ENCODE data around the gene IRGQ.
A peak's percentile ranks its signal among the peaks of the same experiment; 100 is the strongest.
"Not testable (repeated sequence)": the region's sequence is repeated elsewhere in the genome, so short reads cannot be mapped to it uniquely, and the experiment has no call there.

The IRGQ gene

DNA sequence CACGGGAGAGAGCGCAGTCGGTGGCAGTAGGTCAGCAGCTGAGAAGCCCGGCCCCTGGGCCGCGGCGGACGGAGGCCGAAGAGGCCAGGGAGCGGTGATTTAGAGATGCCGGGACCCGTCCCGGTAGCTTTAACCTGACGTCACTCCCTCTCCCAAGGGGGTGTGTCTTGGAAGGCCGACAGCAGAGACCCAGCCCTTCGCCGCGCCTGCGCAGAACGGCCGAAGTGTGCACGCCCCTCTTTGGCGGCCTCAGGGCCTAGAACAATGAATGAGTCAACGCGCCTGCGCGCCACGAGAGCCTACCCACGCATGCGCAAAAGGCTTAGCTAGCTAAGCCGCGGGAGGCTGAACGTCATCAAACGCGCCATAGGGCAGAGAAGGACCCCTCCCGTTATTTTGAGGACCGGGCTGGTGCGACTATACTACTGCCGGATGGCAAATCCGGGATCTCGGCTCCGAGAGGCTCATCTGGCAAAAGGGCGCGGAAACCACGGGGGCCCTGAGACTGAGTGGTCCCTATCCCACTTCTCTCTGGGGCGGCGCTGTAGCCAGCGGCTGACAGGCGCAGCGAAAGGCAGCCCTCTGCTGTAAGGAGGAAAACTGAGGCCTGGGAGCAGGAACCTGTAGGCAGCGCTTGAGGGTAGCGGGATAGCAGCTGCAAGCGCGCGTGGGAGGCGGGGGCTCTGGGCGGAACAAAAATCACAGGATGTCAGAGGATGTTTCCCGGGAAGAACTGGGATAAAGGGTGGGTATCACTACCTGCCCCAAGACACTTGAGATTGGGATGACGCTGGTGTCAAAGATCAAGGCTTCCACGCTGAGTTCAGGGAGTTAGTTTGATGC, at the start of gene IRGQ, which contains the start of gene ZNF576:
Gene IRGQ (minus strand): TSS at position 136 of the 843 bp plus-strand sequence. CDS start 796 bp downstream, outside the sequence.
Gene ZNF576 (plus strand): TSS at position 597 of the 843 bp plus-strand sequence. CDS start 514 bp downstream, outside the sequence.
- no peak for TF ChIP-seq GATA1 (IDR thresholded peaks at IDR 0.05; ENCODE audit: low read depth, low read length)
- peak; percentile 63 for TF ChIP-seq POLR2A (IDR thresholded peaks at IDR 0.05; ENCODE audit: low read length)
- DNase-seq: peak; percentile 100

- DNase-seq: no peak
- no peak for TF ChIP-seq GATA1 (IDR thresholded peaks at IDR 0.05; ENCODE audit: low read depth, low read length)
- TF ChIP-seq POLR2A (IDR thresholded peaks at IDR 0.05; ENCODE audit: low read length): no peak
Measured at GRCh38 chr19:43644181-43644580, 48.2 kb upstream of the IRGQ start.

DNA sequence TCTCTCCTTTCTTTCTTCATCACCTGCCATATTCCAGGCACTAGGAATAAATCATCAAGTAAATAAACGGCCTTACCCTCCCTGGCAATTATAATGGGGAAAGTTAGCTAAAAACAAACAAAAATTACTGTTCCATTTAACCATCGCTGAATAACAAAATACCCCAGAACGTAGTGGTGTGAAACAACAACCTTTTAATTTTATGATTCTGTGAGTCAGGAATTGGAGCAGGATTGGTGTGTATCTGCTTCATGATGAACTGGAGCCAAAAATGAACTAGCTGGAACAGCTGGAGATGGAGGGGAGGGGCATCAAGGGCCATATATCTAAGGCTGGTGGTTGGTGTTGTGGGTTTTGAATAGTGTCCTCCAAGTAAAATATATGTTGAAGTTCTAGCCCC, 47.4 kb upstream of the IRGQ start:
- no peak for DNase-seq
- no peak for TF ChIP-seq GATA1 (IDR thresholded peaks at IDR 0.05; ENCODE audit: low read depth, low read length)
- TF ChIP-seq POLR2A (IDR thresholded peaks at IDR 0.05; ENCODE audit: low read length): no peak

GRCh38 chr19:43642531-43642930, 46.6 kb upstream of the IRGQ start:
- TF ChIP-seq POLR2A (IDR thresholded peaks at IDR 0.05; ENCODE audit: low read length): no peak
- TF ChIP-seq GATA1 (IDR thresholded peaks at IDR 0.05; ENCODE audit: low read depth, low read length): no peak
- no peak for DNase-seq

DNA sequence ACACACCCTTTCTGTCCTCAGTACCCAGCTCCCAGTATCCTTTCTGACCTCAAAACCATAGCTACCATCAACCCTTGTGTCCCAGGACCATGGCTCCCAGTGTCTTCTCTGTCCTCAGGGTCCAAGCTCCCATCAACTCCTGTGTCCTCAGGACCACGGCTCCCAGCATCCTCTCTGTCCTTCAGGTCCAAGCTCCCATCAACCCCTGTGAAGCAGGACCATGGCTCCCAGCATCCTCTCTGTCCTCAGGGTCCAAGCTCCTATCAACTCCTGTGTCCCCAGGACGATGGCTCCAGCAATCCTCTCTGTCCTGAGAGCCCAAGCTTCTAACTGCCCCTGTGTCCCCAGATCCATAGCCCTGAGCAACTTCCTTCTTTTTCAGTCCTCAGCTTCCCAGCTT, 45.4 kb upstream of the IRGQ start:
- TF ChIP-seq GATA1 (IDR thresholded peaks at IDR 0.05; ENCODE audit: low read depth, low read length) (no peak), POLR2A (IDR thresholded peaks at IDR 0.05; ENCODE audit: low read length) (no peak)
- no peak for DNase-seq

DNA sequence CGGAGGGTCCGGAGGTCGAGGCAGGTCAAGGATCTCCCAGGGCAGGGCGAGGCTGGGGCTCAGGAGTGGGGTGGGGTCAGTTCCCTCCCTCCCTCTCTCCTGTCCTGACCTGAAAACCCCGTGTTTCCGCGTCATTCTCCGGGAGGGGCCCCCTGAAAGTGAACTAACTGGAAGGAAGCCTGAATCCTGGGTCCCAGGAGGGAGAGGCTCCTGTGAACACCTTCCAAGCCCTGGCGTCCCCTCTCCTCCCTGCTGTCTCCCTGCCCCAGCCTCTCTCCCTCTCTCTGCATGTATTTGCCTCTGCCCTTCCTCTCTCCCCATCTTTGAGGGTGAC, 44.5 kb upstream of the IRGQ start:
- TF ChIP-seq GATA1 (IDR thresholded peaks at IDR 0.05; ENCODE audit: low read depth, low read length): no peak
- no peak for TF ChIP-seq POLR2A (IDR thresholded peaks at IDR 0.05; ENCODE audit: low read length)
- DNase-seq: no peak

DNA sequence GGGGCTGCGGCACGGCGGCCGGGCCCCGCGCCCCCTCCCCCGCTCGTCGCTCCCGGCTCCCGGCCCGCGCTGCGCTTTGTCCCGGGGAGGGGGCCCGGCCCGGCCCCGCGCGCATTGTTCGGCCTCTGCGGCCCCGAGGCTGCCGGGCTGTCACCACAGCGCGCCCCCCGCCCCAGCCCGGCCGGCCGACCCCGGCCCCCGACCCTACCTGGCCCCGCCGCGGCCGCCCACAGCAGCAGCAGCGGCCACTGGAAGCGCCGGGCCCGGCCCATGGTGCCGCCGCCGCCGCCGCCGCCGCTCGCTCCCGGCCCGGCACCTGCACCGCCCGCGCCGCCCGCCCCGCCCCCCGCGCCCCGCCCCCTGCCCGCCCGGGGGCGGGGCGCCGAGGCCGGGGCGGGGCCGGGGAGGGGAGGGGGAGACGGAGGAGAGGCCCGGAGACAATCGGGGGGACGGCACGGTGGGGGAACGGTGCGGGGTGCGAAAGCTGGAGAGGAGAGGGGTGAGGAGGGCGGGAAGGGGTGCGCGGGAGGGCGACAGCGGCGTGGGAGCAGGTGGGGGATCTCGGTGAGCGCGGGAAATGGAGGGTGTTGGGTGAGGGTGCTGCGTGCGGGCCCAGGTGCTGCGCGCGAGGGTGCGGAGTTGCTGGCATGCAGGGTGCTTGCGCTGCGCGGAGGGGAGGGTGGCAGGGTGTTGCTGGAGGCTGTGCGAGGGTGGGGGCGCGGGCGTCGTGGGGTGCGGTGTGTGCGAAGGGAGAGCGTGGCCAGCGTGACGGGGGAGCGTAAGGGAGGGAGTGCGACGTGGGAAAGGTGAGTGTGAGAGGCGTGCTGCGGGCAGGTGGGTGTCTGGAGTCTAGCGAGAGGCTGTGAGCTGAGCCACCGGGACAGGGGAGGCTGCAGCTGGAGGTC, 43.8 kb upstream of the IRGQ start, which contains the start of gene CADM4:
Gene CADM4 (minus strand): TSS at position 332 of the 905 bp plus-strand sequence. CDS start 60 bp downstream, at position 272.
- TF ChIP-seq GATA1 (IDR thresholded peaks at IDR 0.05; ENCODE audit: low read depth, low read length) (no peak), POLR2A (IDR thresholded peaks at IDR 0.05; ENCODE audit: low read length) (no peak)
- peak; percentile 50 to 52 for DNase-seq

DNA sequence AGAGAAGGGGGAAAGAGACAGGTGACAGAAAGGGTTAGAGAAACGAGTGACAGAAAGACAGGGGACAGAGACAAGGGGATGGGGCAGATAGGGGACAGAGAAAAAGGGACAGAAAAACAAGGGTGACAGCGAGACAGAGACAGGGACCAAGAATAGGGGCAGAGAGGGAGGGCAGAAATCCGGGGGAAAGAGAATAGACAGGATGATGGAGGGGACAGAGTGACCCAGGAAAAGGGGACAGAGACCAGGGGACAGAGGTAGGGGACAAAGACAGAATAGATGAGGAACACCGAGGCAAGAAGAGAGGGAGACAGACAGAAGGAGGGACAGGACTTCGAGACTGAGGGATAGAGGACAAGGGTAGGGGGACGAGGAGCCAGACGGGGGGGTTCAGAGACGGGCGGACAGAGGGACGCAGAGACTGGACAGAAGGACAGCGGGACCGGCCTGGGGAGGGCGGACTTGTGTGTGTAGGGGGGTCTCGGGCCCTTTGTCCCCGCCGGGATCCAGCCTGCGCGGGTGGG, 43.1 kb upstream of the IRGQ start:
- DNase-seq: no peak
- no peak for TF ChIP-seq GATA1 (IDR thresholded peaks at IDR 0.05; ENCODE audit: low read depth, low read length)

DNA sequence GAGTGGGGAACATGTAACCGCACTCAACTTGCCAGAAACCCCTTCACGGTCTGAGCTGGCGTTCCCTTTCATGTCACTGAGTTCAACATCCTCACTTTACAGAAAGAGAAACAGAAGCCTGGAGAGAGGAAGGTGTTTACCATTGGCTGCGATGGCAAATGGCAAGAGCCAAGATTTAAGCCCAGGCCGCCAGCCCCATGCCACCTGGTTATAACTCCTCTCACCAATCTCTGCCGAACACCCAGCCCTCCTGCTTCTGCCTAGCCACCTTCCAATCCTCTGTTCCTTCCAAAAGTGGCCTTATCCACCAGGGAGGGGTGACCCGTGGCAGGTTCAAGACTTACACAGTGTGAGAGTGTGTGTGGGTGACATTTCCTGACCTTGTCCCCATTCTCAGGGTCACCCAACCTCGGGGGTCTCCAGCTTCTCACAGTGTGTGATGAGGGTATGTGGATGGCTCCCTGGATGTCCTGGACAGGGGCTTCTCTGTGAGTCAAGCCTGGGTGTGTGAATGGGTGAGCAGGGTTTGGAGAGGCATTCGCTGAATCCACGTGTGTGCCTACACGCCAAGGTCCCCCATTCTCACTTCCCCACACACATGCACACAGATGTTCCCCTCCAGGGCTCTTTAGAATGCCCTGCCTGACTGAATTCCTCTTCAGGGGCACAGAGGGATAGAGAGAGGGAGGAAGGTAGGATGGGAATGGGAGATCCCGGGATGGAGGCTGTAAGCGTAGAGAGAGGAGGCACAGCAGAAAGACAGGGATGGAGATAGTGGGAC, 42.5 kb upstream of the IRGQ start:
- no peak for TF ChIP-seq GATA1 (IDR thresholded peaks at IDR 0.05; ENCODE audit: low read depth, low read length)
- TF ChIP-seq POLR2A (IDR thresholded peaks at IDR 0.05; ENCODE audit: low read length): no peak
- DNase-seq: no peak

- TF ChIP-seq GATA1 (IDR thresholded peaks at IDR 0.05; ENCODE audit: low read depth, low read length) (no peak), POLR2A (IDR thresholded peaks at IDR 0.05; ENCODE audit: low read length) (no peak)
- no peak for DNase-seq
Measured at GRCh38 chr19:43636121-43636683, 40.3 kb upstream of the IRGQ start.

GRCh38 chr19:43635561-43635940, 39.6 kb upstream of the IRGQ start:
- not testable (repeated sequence) for DNase-seq

DNA sequence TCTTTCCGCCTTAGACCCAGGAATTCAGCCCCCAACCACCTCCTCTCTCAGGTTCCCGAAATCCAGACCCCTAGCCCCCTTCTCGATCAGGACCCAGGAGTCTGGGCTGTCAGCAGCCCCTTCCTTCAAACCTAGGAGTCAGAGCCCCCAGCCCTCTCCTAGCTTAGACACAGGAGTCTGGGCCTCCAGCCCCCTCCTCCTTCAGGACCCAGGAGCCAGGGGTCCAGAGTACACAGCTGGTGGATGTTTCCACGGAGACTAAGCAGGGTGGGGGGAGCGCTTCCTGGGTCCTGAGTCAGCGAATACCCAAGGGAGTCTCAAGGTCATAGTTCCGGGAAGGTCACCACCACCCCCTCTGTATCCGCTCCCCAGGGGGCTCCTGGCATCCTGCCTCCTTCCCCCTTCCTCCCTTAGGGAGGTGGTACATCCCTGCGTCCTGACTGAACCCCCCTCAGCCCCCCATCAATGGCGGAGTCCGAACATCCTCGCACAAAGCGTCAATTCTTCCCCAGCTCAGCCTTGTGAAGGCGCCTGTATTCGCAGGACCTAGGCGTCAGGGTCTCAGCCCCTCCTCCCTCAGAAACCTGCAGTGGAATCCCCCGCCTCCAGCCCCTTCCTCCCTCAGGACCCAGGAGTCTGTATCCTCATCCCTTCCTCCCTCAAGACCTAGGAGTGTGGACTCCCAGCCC, 39.1 kb upstream of the IRGQ start:
- TF ChIP-seq GATA1 (IDR thresholded peaks at IDR 0.05; ENCODE audit: low read depth, low read length) (no peak), POLR2A (IDR thresholded peaks at IDR 0.05; ENCODE audit: low read length) (no peak)
- DNase-seq: no peak

GRCh38 chr19:43634506-43634871, 38.6 kb upstream of the IRGQ start:
- no peak for TF ChIP-seq POLR2A (IDR thresholded peaks at IDR 0.05; ENCODE audit: low read length)
- TF ChIP-seq GATA1 (IDR thresholded peaks at IDR 0.05; ENCODE audit: low read depth, low read length): no peak
- no peak for DNase-seq

Measured in erythroblast (primary cell).